H1 (cell line): ENCODE measurements around the gene AK8. TPM values are rescaled to one million over a fixed set of nuclear protein-coding genes. Genes with fewer than 3 reads are reported as not detected.

Source experiments
- CBX5 ChIP-seq: fragments of 300-800, 300-1000 bp; sonication (generic); IDR thresholded peaks from 2 replicates; pipeline ENCODE4 v1.7.1; 2016; ENCODE audit warnings: antibody characterized with exemption, low read length, low read depth
- CEBPB ChIP-seq: IDR thresholded peaks from 2 replicates; pipeline ENCODE4 v1.6.1; 2012; ENCODE audit warnings: low read depth, low read length
- EZH2 ChIP-seq: fragments of 200-600 bp; sonication (generic); IDR thresholded peaks from 2 replicates; pipeline ENCODE4 v1.7.1; 2012; ENCODE audit warnings: low read depth, mild to moderate bottlenecking, moderate library complexity, low read length, inconsistent platforms; ENCODE audit not compliant: severe bottlenecking
- FOSL1 ChIP-seq: IDR thresholded peaks from 2 replicates; pipeline ENCODE4 v1.6.1; 2011; ENCODE audit warnings: mild to moderate bottlenecking, low read depth, low read length, moderate library complexity; ENCODE audit not compliant: insufficient read depth
- GTF2F1 ChIP-seq: IDR thresholded peaks from 2 replicates; pipeline ENCODE4 v1.6.1; 2012; ENCODE audit warnings: low read depth, low read length, improper control_type of control experiment, borderline replicate concordance
- HDAC6 ChIP-seq: IDR thresholded peaks from one replicate; pipeline ENCODE4 v1.7.1; 2012; ENCODE audit warnings: low read depth, mild to moderate bottlenecking, inconsistent platforms, low read length, moderate library complexity
- JUND ChIP-seq: IDR thresholded peaks from 2 replicates; pipeline ENCODE4 v1.6.1; 2011; ENCODE audit warnings: mild to moderate bottlenecking, improper control_type of control experiment, low read length
- NANOG ChIP-seq: IDR thresholded peaks from 2 replicates; pipeline ENCODE4 v1.6.1; 2011; ENCODE audit warnings: low read length, low read depth, mild to moderate bottlenecking, inconsistent platforms; ENCODE audit not compliant: insufficient read depth, poor library complexity, severe bottlenecking
- NRF1 ChIP-seq: IDR thresholded peaks from 2 replicates; pipeline ENCODE4 v1.6.1; 2011; ENCODE audit warnings: mild to moderate bottlenecking, low read depth, low read length, improper control_type of control experiment
- RBBP5 ChIP-seq: IDR thresholded peaks from 2 replicates; pipeline ENCODE4 v1.7.1; 2012; ENCODE audit warnings: low read depth, mild to moderate bottlenecking, inconsistent platforms, low read length, moderate library complexity, borderline replicate concordance
- RFX5 ChIP-seq: IDR thresholded peaks from 2 replicates; pipeline ENCODE4 v1.6.1; 2011; ENCODE audit warnings: low read depth, low read length, improper control_type of control experiment, borderline replicate concordance
- RNF2 ChIP-seq: fragments of 200-900, 300-1000 bp; sonication (generic); IDR thresholded peaks from 2 replicates; pipeline ENCODE4 v1.7.1; 2016; ENCODE audit warnings: borderline replicate concordance, low read depth, mild to moderate bottlenecking, antibody characterized with exemption, low read length; ENCODE audit not compliant: poor library complexity, severe bottlenecking; ENCODE audit errors: missing control alignments
- SAP30 ChIP-seq: fragments of 300-600 bp; sonication (generic); IDR thresholded peaks from 2 replicates; pipeline ENCODE4 v1.7.1; 2012; ENCODE audit warnings: low read length, moderate library complexity, mild to moderate bottlenecking, inconsistent platforms; ENCODE audit not compliant: insufficient read depth, insufficient replicate concordance
- SIRT6 ChIP-seq: IDR thresholded peaks from one replicate; pipeline ENCODE4 v1.7.1; 2012; ENCODE audit warnings: low read length, inconsistent platforms
- SP2 ChIP-seq: IDR thresholded peaks from 2 replicates; pipeline ENCODE4 v1.6.1; 2012; ENCODE audit warnings: mild to moderate bottlenecking, low read length, inconsistent platforms
- SP4 ChIP-seq: IDR thresholded peaks from 2 replicates; pipeline ENCODE4 v1.6.1; 2012; ENCODE audit warnings: low read length, inconsistent platforms
- SUZ12 ChIP-seq: fragments of 200-600 bp; sonication (generic); IDR thresholded peaks from 2 replicates; pipeline ENCODE4 v1.6.1; 2012; ENCODE audit warnings: mild to moderate bottlenecking, inconsistent platforms, low read length, moderate library complexity, mixed read lengths
- ZNF274 ChIP-seq: IDR thresholded peaks from 2 replicates; pipeline ENCODE4 v1.7.0; 2012; ENCODE audit warnings: low read length, borderline replicate concordance; ENCODE audit errors: extremely low read depth
- polyA plus RNA-seq, 7 experiments: library from polyadenylated mRNA; depleted of rRNA in 3 of 7; stranded (reverse) in 5 of 7; unstranded in 2 of 7; fragments of >200 nt in 5 of 7; fragments of 200-250 nt in 2 of 7; gene quantifications; 1 replicate in 5 of 7; 2 replicates in 1 of 7; 4 replicates in 1 of 7; pipeline versions ENCODE4 v1.2.1 to v1.2.3, GENCODE V29; 2011 to 2013; ENCODE audit warnings: missing spikeins in 2 of 7, mixed read lengths in 2 of 7
- total RNA-seq: library from RNA; stranded (reverse); fragmentation: NEBNext Ultra II Directional; extraction: Animal tissue kit (Norgen Biotek cat#: 25700); gene quantifications from 2 replicates; pipeline ENCODE4 v1.2.1, GENCODE V29; 2021
- TF ChIP-seq, protein P1 (sequence below): IDR thresholded peaks from 2 replicates; pipeline ENCODE4 v1.6.1; 2012; ENCODE audit warnings: inconsistent platforms

Gene AK8
- total and polyA plus RNA-seq, 2 of the 8 experiments (the other 6 are each of a cell fraction or from before 2014, with no cell fraction given), result 0.35 to 0.48 TPM

DNA sequence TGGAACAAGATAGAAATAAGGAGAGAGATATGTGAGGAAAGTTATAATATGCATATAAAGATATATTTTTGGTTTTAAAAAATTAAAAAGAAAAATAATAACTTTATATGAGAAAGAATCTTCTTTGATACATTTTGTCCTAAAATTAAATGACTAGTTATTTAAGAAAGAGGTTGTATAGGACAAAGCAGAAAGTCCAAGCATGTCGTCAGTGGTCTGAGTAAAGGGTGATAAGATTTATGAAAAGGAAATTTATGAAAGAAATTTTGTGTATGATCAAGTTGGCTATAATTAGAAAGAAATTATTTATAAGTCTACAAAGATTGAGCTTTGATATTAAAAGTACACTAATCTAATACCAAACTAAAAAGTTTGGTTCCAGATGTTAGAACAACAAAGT lies 175.8 kb downstream of the AK8 start (continued):
- TF ChIP-seq NANOG (no peak), SUZ12 (no peak), SAP30 (no peak), CBX5 (no peak), SP4 (no peak), RBBP5 (no peak), CEBPB (no peak), NRF1 (no peak), FOSL1 (no peak), ZNF274 (no peak), SIRT6 (no peak), HDAC6 (no peak), JUND (no peak), GTF2F1 (no peak), EZH2 (no peak), SP2 (no peak), RNF2 (no peak), RFX5 (no peak)
- TF ChIP-seq, protein P1, sequence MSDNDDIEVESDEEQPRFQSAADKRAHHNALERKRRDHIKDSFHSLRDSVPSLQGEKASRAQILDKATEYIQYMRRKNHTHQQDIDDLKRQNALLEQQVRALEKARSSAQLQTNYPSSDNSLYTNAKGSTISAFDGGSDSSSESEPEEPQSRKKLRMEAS, result no peak
